ENCODE results near the gene HPCAL1. TPM values are rescaled to one million over a fixed set of nuclear protein-coding genes. Genes with fewer than 3 reads are reported as not detected.

Gene HPCAL1
- total RNA-seq, 2 donors from 2014 or later: 22.5 to 203 TPM

DNA sequence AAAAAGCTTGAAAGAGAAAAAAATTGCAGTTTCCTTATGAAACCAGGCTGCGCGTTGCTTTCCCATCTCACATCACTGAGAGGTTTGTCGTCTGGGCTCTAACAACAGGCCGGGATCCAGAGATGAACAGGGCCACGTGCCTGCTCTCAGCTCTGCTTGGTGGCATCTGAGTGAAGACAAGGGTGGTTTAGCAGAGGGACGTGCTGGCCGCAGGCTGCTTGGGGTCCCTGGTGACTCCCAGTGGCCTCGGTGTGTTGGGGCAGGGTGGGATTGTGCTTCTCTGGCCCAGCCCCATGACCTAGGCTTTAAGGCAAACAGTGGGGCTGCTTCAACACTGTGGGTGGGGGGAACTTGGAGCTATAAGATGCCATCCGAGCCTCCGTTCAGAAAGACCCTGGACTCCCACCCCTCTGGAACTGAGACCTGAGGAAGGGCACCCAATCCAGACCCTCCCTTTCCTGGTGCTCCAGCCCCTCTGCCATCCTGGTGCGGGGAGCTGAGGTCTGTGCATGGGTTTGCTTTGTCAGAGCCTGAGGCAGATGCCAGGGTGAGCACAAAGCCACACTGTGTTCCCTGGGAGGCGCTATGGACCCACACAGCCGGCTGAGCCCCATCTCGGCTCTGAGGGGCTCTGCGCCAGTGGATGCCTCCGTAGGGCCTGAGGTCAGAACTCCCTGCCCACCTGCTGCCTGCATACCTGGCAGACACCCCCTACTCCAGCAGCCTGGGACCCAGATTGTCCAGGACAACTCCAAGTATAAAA, 18.4 kb upstream of the HPCAL1 start:
- no peak for DNase-seq (ENCODE audit: low spot score)
- Histone ChIP-seq H3K4me3 (no peak overlapping the region), H3K27ac (no peak overlapping the region), H3K9me3 (no peaks in the 10 kb centered on the region), H3K36me3 (no peaks in the 10 kb centered on the region), H3K27me3 (replicated peaks; ENCODE audit: insufficient read depth) (no peaks in the 10 kb centered on the region), H3K4me1 (replicated peaks) (peaks cover 6% of the 10 kb centered on the region)
- intact Hi-C loops (cut with DNase I): no loop called here
- TF ChIP-seq POLR2AphosphoS5 (IDR thresholded peaks at IDR 0.05): no peak
- TF ChIP-seq, protein P1, sequence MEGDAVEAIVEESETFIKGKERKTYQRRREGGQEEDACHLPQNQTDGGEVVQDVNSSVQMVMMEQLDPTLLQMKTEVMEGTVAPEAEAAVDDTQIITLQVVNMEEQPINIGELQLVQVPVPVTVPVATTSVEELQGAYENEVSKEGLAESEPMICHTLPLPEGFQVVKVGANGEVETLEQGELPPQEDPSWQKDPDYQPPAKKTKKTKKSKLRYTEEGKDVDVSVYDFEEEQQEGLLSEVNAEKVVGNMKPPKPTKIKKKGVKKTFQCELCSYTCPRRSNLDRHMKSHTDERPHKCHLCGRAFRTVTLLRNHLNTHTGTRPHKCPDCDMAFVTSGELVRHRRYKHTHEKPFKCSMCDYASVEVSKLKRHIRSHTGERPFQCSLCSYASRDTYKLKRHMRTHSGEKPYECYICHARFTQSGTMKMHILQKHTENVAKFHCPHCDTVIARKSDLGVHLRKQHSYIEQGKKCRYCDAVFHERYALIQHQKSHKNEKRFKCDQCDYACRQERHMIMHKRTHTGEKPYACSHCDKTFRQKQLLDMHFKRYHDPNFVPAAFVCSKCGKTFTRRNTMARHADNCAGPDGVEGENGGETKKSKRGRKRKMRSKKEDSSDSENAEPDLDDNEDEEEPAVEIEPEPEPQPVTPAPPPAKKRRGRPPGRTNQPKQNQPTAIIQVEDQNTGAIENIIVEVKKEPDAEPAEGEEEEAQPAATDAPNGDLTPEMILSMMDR (IDR thresholded peaks at IDR 0.05): no peak
- no peak for TF ChIP-seq POLR2A (IDR thresholded peaks at IDR 0.05)
- WGBS: 95% methylated on average over 16 of the region's 16 CpGs

DNA sequence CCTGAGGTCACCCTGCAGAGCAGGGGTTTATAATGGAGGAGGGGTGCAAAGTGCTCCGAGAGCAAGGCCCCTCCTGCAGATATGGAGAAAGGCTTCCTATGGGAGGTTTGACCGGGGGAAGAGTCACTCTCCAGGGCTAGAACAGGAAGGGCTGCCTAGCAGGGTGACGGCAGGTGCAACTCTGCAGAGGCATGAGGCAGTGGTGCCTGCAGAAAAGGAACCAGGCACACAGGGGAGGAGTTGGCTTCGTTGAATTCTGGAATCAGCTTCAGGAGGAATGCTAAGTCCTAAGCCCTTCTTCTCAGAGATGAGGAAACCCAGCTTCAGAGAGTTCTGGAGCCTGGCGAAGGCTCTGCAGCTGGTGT, 17.5 kb upstream of the HPCAL1 start:
- no peak for DNase-seq (ENCODE audit: low spot score)
- Histone ChIP-seq H3K4me3 (no peak overlapping the region), H3K27ac (no peak overlapping the region), H3K9me3 (no peaks in the 10 kb centered on the region), H3K27me3 (replicated peaks; ENCODE audit: insufficient read depth) (no peaks in the 10 kb centered on the region), H3K4me1 (replicated peaks) (peaks cover 6% of the 10 kb centered on the region), H3K36me3 (no peaks in the 10 kb centered on the region)
- 72% methylated on average over 5 of the region's 5 CpGs for WGBS
- TF ChIP-seq POLR2AphosphoS5 (IDR thresholded peaks at IDR 0.05): no peak
- TF ChIP-seq, protein P1 (IDR thresholded peaks at IDR 0.05): no peak
- no peak for TF ChIP-seq POLR2A (IDR thresholded peaks at IDR 0.05)
- intact Hi-C loops (cut with DNase I): no loop called here

GRCh38 chr2:10285556-10286198, 17.0 kb upstream of the HPCAL1 start:
- no peaks in the 10 kb centered on the region for H3K36me3 ChIP-seq
- intact Hi-C loops (cut with DNase I): no loop called here
- no peaks in the 10 kb centered on the region for H3K9me3 ChIP-seq
- WGBS: 47% methylated on average over 17 of the region's 17 CpGs
- no peak overlapping the region for H3K27ac ChIP-seq
- H3K27me3 ChIP-seq (replicated peaks; ENCODE audit: insufficient read depth): no peaks in the 10 kb centered on the region
- TF ChIP-seq POLR2A (IDR thresholded peaks at IDR 0.05) (no peak), POLR2AphosphoS5 (IDR thresholded peaks at IDR 0.05) (peak; percentile 34)
- DNase-seq (ENCODE audit: low spot score): peak; percentile 35
- no peak overlapping the region for H3K4me3 ChIP-seq
- peaks cover 6% of the 10 kb centered on the region for H3K4me1 ChIP-seq (replicated peaks)

DNA sequence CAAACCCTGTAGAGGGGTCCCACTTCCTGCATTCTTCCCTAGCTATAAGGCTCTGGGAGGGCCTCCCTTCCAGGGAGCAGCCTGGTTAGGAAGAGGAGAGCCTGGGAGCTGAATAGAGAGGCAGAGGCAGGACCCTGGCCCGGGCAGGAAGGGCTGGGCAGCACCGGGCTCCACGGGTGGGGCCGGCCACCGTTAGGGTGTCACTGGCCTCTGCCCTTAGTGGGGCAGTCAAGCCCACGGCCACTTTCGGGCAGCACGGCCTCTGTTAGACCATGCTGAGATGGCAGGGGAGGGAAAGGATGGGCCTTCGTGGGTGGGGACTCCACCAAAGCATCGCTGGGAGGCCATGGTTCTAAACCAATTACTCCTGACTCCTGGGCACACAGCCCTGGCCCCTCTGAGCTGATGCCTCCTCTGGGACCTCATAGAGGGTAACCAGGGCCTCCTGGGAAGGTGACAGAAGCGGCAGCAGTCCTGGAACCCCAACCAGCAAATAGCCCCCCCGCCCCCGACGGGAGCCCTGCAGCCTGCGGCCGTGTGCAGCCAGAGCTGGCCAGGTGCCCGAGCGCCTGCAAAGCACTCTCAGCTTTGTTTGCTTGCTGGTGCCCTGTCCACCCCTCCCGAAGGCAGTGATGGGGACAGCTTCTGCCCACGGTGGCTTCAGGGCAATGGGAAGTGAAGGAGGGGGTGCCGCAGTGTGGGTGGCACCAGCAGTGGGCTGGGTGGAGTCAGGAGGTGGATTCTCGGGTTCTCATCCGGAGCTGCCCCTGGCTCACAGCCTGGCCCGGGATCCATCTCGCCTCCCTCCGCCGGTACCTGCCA, 16.3 kb upstream of the HPCAL1 start:
- Histone ChIP-seq H3K4me1 (replicated peaks) (peaks cover 6% of the 10 kb centered on the region), H3K27ac (no peak overlapping the region), H3K4me3 (no peak overlapping the region), H3K27me3 (replicated peaks; ENCODE audit: insufficient read depth) (no peaks in the 10 kb centered on the region), H3K36me3 (no peaks in the 10 kb centered on the region), H3K9me3 (no peaks in the 10 kb centered on the region)
- TF ChIP-seq, protein P1 (IDR thresholded peaks at IDR 0.05): no peak
- peak; percentile 4 for TF ChIP-seq POLR2AphosphoS5 (IDR thresholded peaks at IDR 0.05)
- WGBS: 40% methylated on average over 27 of the region's 27 CpGs
- no peak for DNase-seq (ENCODE audit: low spot score)
- intact Hi-C loops (cut with DNase I): no loop called here

GRCh38 chr2:10287761-10288160, 14.9 kb upstream of the HPCAL1 start:
- H3K27me3 ChIP-seq (replicated peaks; ENCODE audit: insufficient read depth): no peaks in the 10 kb centered on the region
- H3K4me1 ChIP-seq (replicated peaks): peaks cover 6% of the 10 kb centered on the region
- H3K4me3 ChIP-seq: no peak overlapping the region
- no peak for DNase-seq (ENCODE audit: low spot score)
- H3K27ac ChIP-seq: no peak overlapping the region
- H3K36me3 ChIP-seq: no peaks in the 10 kb centered on the region
- intact Hi-C loops (cut with DNase I): no loop called here
- TF ChIP-seq, protein P1 (IDR thresholded peaks at IDR 0.05): no peak
- no peak for TF ChIP-seq POLR2AphosphoS5 (IDR thresholded peaks at IDR 0.05)
- no peak for TF ChIP-seq POLR2A (IDR thresholded peaks at IDR 0.05)
- no peaks in the 10 kb centered on the region for H3K9me3 ChIP-seq
- 92% methylated on average over 7 of the region's 7 CpGs for WGBS

All from prostate gland (tissue), 2 donors.